GM21390 (cell line): ENCODE data around the gene CCDC137.

Experiments used
- ATAC-seq: cut with Tn5 transposase; IDR thresholded peaks from one replicate; pipeline ENCODE4 v1.9.1; 2021; ENCODE audit not compliant: unreplicated experiment

CCDC137 gene

DNA sequence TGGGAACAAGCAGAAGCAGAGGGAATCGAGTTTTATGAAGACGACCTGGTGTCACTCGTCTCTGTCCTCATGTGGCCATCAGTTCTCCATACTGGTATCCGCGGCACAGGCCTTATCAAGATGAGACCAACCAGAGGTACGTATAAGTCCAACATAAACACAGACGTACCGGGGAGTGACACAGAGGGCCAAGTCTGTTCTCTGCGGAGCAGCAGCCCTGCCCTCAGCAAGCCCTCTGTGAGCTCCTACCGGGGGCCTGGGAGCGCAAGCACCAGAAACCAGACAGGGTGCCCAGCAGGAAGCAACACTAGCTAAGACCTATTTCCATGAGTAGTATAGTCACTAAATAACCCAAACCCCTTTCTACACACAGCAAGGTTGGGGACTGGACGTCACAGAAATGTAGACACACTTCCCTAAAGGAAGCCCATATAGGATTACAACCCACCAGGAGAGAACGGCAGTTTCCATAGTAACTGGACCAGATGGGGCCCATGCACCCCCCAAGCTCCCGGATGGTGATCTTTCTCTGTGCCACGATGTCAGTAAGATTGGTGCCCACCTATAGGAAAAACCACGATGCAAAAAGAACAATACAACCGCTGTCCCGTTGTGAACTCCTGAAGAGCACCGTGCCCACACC lies 16.1 kb downstream of the CCDC137 start:
- no peak for ATAC-seq

DNA sequence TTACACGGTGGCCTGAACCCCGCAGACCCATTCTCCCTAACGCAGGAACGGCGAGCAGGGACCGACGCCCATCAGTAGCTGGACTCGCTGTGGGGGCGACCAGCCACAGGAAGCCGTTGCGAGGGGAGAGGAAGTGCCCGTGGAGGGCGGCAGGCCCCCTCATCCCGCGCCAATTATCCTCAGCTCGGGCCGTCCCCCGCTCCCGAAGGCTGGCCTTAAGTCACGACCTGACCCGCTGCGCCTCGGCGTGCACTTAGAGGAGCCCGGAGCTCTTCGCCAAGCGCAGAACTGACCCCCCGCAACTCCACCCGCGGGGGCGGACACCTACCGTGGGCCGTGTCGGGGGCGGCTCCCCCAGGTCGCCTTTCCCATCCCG lies 16.7 kb downstream of the CCDC137 start:
- ATAC-seq: peak; percentile 1

DNA sequence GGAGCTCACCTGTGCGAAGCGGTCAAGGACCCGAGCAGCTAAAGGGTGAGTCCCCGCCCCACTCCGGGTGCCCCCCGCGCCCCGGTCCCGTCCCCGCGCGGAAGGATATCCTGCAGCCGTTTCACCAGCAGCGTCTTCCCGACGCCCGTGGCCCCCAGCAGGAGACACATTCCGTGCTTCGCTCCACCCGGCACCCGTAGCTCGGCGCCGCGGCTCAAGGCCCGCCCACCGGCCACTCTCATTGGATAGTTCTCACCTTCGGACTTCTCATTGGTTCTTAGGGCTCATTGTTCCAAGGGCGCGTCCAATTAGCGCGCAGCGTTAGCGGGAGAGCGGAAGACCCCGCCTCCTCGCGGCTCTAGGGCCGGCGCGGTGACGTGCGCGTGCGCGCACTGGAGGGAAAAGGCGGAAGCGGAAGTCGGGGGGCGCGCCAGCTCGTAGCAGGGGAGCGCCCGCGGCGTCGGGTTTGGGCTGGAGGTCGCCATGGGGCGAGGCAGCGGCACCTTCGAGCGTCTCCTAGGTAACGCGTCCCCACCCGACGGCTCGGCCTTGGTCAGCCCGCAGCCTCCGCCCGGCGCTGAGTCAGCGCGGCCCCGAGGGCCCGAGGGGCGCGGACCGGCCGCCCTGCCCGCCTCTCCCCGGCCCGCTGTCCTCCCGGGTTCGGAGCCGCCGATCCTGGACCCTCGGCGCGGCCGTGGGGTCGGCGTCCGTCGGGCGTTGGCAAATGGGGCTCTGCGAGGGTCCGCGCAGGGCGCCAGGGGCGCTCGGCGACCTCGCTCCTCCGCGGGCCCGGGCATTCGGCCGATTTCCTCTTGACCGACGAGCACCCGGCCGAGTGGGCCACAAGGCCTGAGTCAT lies 17.3 kb downstream of the CCDC137 start, which contains the start of the genes ARL16 and HGS:
Gene ARL16 (minus strand): TSS at position 214 of the 858 bp plus-strand sequence. CDS start 44 bp downstream, at position 170.
Gene HGS (plus strand): TSS at position 428 of the 858 bp plus-strand sequence. CDS start 56 bp downstream, at position 484.
- ATAC-seq: peak; percentile 91

DNA sequence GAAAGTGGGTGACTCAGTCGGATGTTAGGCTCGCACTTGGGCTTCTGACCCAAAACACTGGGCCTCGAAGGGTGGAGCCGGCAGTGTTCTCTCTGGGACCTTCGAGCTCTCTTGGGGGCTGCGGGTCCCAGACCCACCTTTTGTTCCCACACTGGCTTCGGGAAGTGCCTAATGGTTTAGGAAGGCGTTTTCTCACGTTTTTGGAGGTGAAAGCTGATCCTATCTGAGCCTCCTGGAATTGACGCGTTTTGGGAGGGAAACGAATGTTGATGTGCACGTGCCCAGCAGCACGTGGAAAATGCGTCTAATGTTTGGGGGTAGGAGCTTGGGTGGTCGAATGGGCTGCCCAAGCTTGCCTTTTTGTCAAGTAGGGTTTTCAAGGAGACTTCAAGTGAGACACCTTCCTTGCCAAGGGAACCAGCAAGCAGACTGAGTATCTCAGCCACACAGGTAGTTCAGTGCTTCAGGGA lies 17.9 kb downstream of the CCDC137 start:
- no peak for ATAC-seq

DNA sequence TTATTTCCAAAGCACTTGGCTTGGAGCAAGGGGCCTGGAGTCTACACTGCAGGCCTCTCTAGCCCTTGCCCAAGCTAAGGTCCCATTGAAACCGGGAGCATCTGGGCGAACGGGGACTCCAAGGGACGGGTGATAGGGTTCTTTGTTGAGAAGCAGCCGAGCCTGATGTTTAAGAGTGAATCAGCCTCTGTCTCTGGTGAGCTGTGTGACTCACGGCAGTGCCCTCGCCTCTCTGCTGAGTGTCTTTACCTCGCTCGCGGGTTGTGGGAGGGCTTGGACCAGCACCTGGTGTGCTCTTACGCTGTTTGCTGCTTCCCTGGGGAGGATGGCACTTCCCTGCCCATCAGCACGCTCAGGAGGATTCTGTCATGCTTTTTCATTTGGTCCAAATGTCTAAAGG lies 18.6 kb downstream of the CCDC137 start:
- no peak for ATAC-seq

DNA sequence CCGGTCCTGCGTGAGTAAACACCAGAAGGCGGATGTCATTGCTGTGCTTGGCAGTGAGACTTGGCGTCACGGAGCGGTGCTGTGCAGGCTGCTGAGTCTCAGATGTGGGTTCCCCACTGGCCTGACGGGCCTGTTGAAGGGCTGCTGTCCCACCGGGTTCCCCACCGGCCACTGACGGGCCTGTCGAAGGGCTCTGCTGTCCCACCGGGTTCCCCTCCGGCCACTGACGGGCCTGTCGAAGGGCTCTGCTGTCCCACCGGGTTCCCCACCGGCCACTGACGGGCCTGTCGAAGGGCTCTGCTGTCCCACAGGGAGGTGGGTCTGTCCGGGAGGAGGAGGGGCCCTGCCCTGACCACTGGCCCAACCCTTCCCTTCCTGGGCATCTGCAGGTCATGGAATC lies 20.1 kb downstream of the CCDC137 start:
- ATAC-seq: no peak

DNA sequence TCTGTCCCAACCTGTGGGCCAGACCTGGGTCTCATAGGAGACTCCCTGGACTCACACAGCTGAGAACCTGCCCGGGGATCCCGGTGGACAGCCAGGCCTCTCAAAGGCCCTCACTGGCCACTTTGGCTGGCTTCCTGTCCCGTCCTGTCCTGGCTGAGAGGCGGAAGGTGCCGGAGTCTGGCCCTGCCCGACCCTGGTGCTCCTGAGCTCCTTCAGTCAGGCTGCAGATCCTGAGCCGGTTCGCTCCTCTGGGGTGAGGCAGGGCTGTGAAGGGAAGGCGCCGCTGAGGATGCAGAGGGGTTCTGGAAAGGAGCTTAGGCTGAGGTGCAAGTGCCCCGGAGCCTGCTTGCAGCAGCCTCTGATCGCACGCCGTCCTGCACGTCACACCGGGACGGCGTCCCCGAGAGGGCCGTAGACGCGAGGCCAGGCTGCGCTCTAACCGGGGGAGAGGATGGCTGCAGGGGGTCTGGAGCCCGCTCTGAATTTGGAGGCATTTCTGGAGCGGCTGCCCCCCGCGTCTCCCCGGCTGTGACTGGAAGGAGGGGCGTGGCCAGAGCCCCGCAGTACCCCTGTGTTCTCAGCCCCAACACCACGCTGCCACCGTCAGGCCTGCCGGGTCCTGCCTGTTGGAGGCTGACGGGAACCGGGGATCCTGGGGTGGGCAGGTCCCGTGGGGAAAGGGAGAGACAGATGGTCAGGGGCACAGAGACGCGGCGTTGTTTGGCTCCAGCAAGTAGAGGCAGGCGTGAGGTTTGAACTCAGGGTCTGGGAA lies 21.4 kb downstream of the CCDC137 start:
- ATAC-seq: no peak

DNA sequence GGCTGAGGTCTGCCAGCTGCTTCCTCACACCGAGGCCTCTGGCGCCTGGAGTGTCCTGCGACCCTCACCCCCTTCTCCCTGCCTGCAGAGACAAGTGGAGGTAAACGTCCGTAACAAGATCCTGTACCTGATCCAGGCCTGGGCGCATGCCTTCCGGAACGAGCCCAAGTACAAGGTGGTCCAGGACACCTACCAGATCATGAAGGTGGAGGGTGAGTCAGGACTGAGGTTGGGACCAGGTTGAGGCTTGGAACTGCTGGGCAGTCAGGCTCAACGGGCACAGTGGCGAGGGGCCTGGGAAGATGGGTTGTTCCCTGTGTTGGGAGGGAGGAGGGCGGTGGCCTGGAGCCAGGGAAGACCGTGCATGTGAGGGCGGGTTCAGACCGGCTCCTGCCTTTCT lies 22.1 kb downstream of the CCDC137 start:
- ATAC-seq: no peak

DNA sequence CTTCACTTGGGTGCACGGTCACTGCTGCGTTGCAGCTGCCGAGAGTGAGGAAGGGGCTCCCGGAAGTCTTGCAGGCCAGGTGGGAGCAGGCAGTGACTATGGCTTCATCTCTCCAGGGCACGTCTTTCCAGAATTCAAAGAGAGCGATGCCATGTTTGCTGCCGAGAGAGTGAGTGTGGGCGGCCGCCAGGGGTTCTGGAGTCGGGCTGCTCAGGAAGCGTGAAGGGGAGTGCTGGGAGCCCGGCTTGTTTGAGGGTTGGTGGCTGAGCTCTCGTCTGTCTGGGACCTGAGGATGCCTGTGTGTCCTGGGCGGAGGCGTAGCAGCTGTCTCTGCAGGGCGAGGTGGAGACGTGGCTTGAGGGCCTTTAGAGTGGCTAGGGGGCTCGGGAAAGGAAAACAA lies 23.5 kb downstream of the CCDC137 start:
- ATAC-seq: no peak

DNA sequence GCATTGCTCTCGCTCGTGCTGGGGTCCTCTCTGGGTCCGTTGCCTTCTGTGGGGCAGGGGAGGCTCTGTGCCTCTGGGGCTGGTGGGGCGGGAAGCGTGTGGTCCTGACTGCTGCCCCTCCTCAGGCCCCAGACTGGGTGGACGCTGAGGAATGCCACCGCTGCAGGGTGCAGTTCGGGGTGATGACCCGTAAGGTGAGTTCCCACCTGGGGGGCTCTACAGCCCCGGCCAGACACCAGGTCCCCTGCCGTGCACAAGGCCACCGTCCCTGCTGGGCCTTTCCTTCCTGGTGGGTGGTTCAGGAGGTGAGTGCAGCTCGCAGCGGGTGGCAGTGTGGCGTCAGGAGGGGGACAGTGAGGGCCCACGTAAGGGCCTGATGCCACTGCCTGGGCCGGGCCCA lies 24.0 kb downstream of the CCDC137 start:
- no peak for ATAC-seq

DNA sequence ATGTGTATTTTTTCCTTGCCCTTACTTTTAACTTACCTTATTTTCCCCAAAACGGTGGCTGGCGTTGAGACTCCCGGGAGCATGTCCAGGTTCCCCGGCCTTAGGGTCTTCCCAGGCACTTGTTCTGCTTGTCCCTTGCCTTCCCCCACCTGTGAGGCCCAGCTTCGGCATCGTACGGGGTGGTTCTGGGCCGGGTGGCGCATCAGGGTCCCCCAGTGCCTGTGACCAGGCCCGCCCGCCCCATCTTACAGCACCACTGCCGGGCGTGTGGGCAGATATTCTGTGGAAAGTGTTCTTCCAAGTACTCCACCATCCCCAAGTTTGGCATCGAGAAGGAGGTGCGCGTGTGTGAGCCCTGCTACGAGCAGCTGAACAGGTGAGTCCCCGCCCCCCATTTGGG lies 24.7 kb downstream of the CCDC137 start:
- no peak for ATAC-seq

DNA sequence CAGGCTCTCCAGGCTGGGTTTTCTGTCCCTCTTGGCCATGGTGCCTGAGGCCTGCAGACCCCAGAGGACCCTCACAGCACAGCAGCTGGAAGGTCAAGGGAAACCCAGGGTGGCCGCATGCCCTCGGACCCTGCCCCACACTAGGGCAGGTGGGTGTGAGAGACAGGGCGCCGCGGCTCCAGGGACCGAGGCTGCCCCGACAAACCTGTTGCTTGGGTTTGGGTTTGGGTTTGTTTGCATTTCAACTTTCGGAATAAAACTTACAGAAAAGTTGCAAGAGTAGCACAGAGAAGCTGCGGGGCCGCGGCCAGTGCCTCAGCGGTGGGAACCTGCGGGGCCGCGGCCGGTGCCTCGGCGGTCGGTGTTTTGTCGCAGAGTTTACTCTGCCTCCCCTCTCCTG lies 25.1 kb downstream of the CCDC137 start:
- no peak for ATAC-seq

DNA sequence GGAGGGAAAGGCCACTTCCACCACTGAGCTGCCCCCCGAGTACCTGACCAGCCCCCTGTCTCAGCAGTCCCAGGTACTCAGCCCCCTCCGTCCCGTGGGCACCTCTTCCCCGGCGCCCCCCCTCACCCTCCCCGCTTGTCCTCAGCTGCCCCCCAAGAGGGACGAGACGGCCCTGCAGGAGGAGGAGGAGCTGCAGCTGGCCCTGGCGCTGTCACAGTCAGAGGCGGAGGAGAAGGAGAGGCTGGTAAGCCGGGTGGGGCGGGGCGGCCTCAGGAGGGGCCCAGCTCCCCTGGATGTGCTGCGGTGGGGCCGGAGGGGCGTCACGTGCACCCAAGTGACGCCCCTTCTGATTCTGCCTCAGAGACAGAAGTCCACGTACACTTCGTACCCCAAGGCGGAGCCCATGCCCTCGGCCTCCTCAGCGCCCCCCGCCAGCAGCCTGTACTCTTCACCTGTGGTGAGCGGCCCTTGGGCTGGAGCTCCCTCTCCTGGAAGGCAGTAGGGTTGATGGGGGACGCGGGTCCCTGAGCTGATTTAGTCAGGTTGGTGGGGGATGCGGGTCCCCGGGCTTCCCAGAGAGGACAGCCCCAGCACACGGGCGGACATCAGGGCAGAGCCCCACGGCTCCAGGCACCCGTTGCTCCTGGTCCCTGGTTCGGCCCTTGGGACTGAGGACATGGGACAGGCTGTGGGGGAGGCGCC lies 27.1 kb downstream of the CCDC137 start:
- ATAC-seq: no peak

DNA sequence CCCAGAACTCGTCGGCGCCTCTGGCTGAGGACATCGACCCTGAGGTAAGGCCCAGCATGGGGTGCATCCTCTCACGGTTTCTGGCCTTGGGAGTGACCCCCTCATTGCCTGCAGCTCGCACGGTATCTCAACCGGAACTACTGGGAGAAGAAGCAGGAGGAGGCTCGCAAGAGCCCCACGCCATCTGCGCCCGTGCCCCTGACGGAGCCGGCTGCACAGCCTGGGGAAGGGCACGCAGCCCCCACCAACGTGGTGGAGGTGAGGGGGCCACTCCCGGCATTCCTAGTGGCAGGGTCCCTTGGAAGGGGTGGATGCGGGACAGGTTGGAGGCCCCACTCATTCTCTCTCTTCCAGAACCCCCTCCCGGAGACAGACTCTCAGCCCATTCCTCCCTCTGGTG lies 28.3 kb downstream of the CCDC137 start:
- no peak for ATAC-seq

DNA sequence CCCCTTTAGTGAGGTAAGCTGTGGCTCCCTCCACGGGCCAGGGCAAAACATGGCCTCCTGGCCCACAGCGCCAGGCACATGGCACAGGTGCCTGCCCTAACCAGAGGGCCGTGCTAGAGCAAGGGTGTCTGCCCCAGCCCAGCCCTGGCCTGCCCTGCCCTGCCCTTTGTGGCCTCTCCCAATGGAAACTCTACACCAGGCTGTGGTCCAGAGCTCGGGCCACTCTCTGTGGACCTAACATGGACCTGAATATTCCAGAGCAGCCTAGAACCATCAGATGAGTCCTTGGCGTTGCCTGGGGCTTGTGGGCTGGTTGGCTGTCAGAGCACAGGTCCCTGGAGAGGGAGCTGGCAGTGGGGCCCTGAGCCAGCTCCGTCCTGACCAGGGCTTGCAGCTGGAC lies 28.7 kb downstream of the CCDC137 start:
- ATAC-seq: no peak

DNA sequence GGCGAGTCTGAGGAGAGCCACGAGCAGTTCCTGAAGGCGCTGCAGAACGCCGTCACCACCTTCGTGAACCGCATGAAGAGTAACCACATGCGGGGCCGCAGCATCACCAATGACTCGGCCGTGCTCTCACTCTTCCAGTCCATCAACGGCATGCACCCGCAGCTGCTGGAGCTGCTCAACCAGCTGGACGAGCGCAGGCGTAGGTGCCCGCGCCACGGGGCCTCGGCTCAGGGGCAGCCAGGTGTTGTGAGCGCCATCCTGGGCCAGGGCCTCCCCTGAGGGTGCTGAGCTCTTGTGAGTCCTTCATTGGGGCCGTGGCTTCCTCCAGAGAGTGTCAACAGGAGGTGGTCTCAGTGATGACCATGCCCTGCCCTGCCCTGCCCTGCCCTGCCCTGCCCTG lies 29.3 kb downstream of the CCDC137 start:
- no peak for ATAC-seq

DNA sequence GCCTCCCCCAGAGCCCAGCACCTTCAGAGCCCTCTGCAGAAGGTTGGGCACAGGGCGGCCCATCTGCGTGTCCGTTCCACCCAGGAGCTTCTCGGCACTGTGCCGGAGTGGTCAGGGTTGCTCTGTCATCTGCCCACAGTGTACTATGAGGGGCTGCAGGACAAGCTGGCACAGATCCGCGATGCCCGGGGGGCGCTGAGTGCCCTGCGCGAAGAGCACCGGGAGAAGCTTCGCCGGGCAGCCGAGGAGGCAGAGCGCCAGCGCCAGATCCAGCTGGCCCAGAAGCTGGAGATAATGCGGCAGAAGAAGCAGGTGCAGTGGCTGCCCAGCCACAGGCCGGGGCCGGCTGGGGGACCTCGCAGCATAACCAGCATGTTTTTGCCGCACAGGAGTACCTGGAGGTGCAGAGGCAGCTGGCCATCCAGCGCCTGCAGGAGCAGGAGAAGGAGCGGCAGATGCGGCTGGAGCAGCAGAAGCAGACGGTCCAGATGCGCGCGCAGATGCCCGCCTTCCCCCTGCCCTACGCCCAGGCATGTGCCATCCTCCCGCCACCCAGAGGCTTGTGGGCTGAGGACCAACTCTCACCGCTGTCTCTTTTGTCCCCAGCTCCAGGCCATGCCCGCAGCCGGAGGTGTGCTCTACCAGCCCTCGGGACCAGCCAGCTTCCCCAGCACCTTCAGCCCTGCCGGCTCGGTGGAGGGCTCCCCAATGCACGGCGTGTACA lies 29.8 kb downstream of the CCDC137 start:
- ATAC-seq: no peak

DNA sequence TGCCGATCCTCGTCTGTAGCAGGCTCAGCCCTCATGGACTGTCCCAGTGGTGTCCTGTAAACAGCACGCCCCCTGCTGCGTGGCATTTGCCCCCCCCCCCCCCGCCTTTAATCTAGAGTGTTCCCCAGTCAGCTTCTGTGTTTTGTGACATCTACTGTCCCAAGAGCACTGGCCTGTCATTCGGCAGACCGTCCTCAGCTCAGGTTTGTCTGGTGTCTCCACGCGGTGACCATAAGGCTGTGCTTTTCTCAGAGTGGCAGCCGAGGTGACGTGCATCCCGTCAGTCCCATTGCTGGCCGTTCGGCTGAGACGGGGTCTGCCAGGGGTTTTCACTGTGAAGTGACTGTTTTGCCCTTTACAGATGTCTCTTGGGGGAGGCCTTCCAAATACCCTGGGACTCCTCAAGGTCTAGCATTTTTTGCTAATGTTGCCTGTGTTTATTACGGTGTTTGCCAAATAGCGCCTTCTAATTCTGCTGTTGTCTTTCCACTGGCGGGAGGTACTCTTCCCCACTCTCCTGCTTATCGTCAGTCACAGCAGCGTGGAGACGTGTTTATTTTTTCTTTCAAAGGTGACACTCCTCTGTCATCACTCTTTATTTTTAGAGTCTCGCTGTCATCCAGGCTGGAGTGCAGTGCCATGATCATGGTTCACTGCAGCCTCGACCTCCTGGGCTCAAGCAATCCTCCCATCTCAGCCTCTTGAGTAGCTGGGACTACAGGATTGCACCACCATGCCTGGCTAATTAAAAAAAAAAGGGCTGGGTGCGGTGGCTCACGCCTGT lies 30.9 kb downstream of the CCDC137 start:
- no peak for ATAC-seq
